HG02938 (cell line): ENCODE data around the gene RNF8.
A peak's percentile ranks its signal among the peaks of the same experiment; 100 is the strongest.
"Not testable (repeated sequence)": the region's sequence is repeated elsewhere in the genome, so short reads cannot be mapped to it uniquely, and the experiment has no call there.

Experiments used
- ATAC-seq: cut with Tn5 transposase; IDR thresholded peaks from one replicate; pipeline ENCODE4 v1.9.1; 2021; ENCODE audit warnings: mild to moderate bottlenecking, moderate library complexity; ENCODE audit not compliant: unreplicated experiment

Gene RNF8, protein sequence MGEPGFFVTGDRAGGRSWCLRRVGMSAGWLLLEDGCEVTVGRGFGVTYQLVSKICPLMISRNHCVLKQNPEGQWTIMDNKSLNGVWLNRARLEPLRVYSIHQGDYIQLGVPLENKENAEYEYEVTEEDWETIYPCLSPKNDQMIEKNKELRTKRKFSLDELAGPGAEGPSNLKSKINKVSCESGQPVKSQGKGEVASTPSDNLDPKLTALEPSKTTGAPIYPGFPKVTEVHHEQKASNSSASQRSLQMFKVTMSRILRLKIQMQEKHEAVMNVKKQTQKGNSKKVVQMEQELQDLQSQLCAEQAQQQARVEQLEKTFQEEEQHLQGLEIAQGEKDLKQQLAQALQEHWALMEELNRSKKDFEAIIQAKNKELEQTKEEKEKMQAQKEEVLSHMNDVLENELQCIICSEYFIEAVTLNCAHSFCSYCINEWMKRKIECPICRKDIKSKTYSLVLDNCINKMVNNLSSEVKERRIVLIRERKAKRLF

DNA sequence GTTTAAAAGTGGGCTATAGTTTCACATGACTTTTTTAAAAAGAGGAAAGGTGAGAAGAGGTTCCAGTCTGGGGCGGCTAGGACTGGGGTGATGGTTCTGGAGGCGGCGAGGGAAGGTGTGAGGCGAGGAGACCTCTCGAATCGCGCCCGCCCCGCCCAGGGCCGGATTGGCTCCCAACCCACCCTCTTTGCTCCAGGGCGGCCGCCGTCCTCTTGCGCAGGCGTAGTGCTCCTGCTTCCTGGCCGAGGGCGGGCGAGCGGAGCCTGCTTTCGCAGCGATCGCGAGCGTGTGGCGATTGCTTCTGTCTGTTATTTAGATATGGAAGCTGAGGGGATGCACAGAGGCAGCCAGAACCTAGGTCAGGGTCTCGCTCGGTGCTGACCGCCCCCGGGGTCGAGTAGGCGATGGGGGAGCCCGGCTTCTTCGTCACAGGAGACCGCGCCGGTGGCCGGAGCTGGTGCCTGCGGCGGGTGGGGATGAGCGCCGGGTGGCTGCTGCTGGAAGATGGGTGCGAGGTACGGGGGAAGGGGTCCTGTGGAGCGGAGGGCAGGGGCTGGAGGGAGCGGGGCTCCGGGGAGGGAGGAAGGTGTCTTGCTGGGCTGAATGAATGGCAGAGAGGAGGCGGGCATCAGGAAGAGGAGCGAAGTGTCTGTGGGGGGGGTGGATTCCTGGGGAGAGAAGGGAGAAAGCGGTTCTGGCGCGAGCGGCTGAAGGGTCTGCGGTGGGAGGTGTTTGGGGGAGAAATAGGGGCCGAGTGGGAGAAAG, at the start of gene RNF8:
RNF8 (plus strand) TSS at position 223 of the 765 bp plus-strand sequence; CDS start at position 405, 182 bp downstream.
- ATAC-seq, result peak; percentile 76

DNA sequence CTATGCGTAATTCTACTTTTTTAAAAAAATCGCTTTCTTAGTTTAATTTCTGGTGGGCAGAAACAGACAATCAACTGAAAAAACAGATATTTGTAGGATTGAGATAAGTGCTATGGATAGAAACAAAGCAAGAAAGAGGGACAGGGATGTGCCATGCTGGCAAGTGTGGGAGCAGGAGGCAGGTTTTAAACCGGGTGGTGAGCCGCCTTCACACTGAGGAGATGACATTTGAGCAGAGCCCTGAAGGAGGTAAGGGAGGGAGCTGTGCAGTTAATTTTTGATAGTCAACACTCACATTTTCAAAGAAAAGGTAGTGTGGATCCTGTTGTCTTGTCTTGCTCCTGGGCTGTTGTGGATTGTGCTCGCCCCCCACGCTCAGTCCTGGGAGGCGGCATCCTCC, 49.0 kb upstream of the RNF8 start:
- ATAC-seq, result no peak

DNA sequence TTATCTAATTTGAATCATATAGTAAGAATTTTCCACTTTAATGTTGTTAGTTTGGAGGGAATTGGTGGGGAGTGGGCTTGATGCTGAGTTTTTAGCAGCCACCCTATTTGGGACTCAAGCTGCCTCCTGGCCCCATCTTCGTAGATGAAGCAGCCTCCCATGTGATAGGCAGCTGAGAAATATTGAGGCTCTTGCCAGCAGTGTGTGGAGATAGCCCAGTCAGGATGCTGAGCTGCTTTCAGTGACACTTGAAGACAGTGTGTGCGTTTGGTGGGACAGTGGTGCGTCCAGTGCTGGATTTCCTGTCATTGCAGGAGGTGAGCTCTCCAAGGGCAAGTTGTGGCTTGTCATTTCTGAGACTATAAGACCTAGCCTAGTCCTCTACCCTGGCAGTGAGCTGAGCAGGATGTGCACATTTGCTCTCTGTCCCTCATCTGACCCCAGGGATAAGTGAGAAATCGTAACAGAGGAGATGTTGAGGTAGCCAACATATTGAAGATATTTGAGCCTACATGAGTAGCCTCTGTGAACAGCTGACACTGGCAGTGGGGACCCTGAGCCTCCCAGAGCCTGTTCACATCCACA, 47.9 kb upstream of the RNF8 start:
- no peak for ATAC-seq

GRCh38 chr6:37306624-37307222, 47.1 kb upstream of the RNF8 start:
- ATAC-seq, result no peak

- not testable (repeated sequence) for ATAC-seq
Observed at GRCh38 chr6:37307484-37307883, 46.3 kb upstream of the RNF8 start.

DNA sequence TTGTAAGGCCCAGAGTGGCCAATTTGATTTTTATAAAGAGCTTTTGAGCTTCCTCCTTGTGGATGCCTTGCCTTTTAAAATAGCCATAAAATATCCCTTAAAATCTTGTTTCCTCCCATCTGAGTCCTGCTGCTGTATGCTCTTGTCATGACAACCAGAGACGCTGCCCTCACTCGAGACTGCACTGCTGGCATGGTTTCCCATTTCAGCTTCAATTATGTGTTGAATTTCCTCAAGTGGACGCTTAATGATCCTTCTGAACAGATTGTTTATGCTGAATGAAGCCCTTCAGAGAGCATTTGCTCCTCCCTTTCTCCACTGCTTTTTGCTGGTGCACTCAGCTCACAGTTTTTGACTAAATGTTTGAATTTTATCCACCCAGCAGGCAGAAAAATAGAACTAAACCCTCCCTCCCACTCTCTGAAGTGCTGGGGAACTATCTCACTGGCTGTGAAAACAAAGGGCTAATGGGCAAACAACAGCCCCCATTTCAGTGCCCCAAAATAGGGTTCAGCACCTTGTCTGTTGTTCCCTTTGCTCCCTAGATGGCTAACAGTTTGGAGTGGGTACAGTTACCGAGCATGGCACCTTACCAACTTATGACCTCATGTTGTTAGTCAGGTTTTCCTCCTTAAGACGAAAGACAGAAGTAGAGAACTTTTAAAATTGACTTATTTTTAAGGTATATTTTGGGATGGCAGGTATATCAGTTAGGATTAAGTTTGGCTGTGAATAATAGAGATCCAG, 45.5 kb upstream of the RNF8 start:
- ATAC-seq, result no peak

DNA sequence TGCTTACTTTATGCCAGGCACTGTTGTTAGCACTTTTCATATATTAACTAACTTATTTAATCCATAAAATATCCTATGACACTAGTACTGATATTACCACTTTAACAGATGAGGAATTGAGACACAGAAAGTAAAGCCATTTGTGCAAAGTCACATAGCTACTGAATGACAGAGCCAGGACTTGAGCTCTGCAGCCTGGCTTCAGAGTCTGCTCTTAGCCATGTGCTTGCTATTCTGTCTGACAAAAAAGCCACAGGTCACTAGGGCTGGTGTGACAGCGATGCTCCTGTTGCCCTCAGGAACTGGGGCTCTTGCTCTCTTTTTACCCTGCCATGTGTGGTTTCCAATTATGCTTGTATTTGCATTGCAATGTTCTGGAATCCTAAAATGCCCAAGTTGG, 44.7 kb upstream of the RNF8 start:
- no peak for ATAC-seq

- no peak for ATAC-seq
Observed at GRCh38 chr6:37309692-37310091, 44.1 kb upstream of the RNF8 start.

DNA sequence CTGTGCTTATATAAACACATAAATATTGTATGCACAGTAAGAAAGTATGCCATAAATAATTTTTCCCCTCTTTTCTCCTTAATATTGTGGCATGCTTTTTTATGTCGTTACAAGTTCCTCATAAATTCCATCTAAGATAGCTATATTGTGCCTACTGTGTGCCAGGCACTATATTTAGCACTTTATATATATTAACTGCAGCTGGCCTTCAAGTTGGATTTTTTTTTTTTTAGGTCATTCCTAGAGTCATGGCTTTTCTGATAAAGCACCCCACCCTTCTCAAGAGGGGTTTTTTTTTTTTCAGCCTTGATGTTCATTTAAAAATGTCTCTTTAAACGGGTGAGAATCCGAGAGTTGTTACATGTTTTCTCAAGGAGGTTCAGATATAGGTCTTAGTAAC, 42.8 kb upstream of the RNF8 start:
- ATAC-seq, result no peak

DNA sequence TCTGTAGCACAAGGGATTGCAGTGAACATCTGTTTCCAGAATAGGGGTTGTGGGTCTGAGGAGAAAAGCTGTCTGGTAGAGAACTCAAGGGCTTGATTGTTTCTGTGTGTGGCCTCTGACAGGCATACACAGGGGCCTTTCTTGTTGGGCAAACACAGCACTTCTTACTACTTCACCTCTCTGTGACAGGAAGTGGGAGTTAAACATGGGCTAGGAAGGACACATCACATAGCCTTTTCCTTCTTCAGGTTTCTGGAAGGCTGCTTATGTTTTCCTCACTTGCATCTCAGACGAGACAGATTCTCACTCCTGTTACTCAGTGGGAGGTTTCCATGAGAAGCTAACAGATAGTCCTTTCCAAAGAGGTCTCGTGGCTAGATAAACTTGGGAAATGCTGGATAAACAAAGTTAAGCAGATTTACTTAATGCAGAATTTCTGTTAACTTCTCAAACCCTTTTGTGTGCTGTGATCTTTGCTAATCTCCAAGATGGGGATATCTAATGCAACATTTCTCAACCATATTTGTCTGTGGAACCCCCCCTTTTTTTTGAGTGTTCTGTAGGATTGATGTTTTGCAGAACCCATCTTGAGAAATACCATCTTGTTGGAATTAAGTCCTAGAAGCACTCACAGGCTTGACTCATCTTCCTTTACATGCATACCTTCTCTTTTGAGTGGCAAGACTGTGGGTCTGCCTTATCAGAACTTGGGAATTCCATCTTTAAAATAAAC, 41.9 kb upstream of the RNF8 start:
- ATAC-seq, result no peak

DNA sequence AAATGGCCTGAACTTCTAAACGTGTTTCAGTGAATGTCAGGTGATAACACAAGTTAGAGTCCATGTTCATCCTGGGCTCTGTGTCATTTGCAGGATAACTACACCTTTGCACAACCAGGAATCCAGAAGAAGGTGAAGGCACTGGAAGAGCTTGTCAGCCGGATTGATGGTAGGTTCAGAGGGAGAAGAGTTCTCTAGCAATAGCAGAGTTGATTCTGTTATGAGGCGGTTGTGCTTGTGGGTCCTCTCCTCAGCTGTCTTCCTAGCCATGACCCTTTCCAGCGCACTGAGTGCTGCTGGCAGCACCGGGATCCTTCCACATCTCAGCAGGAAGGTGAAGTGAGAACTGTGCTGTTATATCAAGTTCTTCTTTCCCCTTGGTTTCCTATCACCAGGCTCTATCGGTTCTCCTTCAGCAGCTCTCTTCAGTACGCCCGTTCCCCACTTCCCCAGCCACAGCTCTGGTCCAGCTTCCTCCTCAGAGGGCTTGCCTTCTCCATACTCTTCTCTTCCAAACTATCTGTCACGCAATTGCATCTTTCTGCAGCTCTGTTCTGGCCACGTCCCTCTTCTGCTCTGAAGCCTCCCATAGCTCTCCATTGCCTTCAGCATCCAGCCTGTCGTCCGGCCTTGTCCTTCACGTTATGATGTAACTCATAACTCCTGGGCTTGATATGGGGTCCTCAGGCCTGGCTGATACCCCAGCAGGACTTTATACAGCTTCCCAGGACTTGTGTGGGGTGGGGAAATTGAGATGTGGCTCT, 39.9 kb upstream of the RNF8 start:
- no peak for ATAC-seq

GRCh38 chr6:37314487-37315156, 39.2 kb upstream of the RNF8 start:
- no peak for ATAC-seq

DNA sequence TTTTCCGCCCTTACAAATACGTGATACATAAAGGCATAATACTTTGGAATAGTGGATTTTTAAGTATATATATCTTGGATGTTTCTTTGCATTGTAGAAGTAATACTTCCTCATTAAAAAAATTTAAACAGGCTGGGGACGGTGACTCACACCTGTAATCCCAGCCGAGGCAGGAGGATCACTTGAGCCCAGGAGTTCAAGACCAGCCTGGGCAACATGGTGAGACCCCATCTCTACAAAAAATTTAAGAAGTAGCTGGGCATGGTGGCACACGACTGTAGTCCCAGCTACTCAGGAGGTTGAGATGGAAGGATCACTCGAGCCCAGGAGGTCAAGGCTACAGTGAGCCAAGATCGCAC, 38.6 kb upstream of the RNF8 start:
- no peak for ATAC-seq

- no peak for ATAC-seq
Observed at GRCh38 chr6:37316071-37316470, 37.7 kb upstream of the RNF8 start.

DNA sequence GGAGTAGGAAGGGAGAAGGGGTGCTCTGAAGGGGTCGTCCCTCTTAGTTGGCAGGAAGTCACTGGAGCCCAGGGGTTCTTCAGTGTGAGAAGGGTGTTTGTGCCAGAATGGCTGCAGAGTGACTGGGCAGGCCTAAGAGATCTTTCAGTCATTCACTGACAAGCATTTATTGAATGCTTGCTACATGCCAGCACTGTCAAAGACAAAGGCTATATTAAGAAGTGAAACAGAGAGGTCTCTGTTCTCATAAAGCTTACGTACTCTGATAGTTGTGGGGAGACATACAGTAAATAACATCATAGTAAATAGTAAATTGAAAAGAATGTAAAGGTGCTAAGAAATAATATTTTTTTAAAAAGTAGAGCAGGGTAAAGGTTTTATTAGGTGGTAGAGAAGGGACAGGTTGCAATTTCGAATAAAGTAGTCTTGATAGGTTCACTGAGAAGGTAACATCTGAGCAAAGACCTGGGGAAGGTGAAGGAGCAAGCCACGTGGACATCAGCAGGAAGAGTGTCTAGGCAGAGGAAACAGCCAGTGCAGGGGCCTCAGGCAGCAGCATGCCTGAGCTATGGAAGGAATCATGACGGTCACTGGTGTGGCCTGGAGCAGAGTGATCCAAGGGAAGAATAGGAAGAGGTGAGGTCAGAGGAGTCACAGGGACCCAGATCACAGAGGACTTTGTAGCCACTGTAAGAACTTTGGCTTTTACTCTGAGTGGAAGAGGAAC, 36.3 kb upstream of the RNF8 start:
- no peak for ATAC-seq

GRCh38 chr6:37319156-37319555, 34.6 kb upstream of the RNF8 start:
- ATAC-seq, result no peak

GRCh38 chr6:37319856-37320480, 33.8 kb upstream of the RNF8 start:
- no peak for ATAC-seq

GRCh38 chr6:37320646-37321045, 33.1 kb upstream of the RNF8 start:
- ATAC-seq, result no peak
